B cell (primary cell): ENCODE data around the gene DSCAML1. TPM values are rescaled to one million over a fixed set of nuclear protein-coding genes. Genes with fewer than 3 reads are reported as not detected.

Source experiments
- ATAC-seq: fragments of 200-7000 bp; cut with Tn5 transposase; one replicate; pipeline ENCODE4 v1.10.0; 2021; ENCODE audit warnings: low read depth, mild to moderate bottlenecking, moderate number of reproducible peaks, moderate library complexity
- CTCF ChIA-PET: fragments of 350-600 bp; sonication (Branson Sonifier 250); formaldehyde crosslinking; loops from one replicate; lab custom pipeline; 2021; ENCODE audit warnings: antibody characterized with exemption, inconsistent platforms; lab: Charles Lee
- POLR2A ChIA-PET: fragments of 350-600 bp; sonication (Branson Sonifier 250); formaldehyde crosslinking; loops from one replicate; lab custom pipeline; 2021; ENCODE audit warnings: antibody characterized with exemption; lab: Charles Lee
- DNase-seq: peaks from one replicate; pipeline ENCODE4 v3.0.0; 2013
- H2AFZ ChIP-seq: 2 replicates; pipeline ENCODE4 v1.6.1; 2012; ENCODE audit warnings: mild to moderate bottlenecking, low read depth, low read length; ENCODE audit not compliant: insufficient read depth, poor library complexity, severe bottlenecking
- H3K27ac ChIP-seq, 2 donors: 1 replicate in 1 of 2; 2 replicates in 1 of 2; pipeline ENCODE4 v1.5.1; 2012 to 2013; ENCODE audit warnings: low read length in 2 of 2, mild to moderate bottlenecking in 2 of 2, moderate library complexity in 1 of 2
- H3K27me3 ChIP-seq, 4 experiments: fragments of 200-600 bp in 1 of 4; sonication (generic) in 1 of 4; replicated peaks in 1 of 4; 1 replicate in 2 of 4; 2 replicates in 2 of 4; pipeline versions ENCODE4 v1.6.1 to v1.7.0; 2013 to 2016; ENCODE audit warnings: low read length in 3 of 4, mild to moderate bottlenecking in 2 of 4, mixed read lengths in 1 of 4, moderate library complexity in 1 of 4; ENCODE audit not compliant: insufficient read depth in 4 of 4, control insufficient read depth in 3 of 4; ENCODE audit errors: control extremely low read depth in 1 of 4
- H3K36me3 ChIP-seq, 2 experiments: replicated peaks in 1 of 2; 1 replicate in 1 of 2; 2 replicates in 1 of 2; pipeline versions ENCODE4 v1.6.1 to v1.7.1; 2013; ENCODE audit warnings: low read length in 1 of 2; ENCODE audit not compliant: insufficient read depth in 2 of 2, control insufficient read depth in 1 of 2; ENCODE audit errors: control extremely low read depth in 1 of 2, extremely low read depth in 1 of 2
- H3K4me1 ChIP-seq, 2 donors: fragments of 200-600 bp in 1 of 2; sonication (generic) in 1 of 2; 1 replicate in 1 of 2; 2 replicates in 1 of 2; pipeline versions ENCODE4 v1.5.1 to v1.6.1; 2013 to 2017; ENCODE audit warnings: low read length in 2 of 2; ENCODE audit not compliant: control insufficient read depth in 2 of 2, insufficient read depth in 2 of 2
- H3K4me2 ChIP-seq: replicated peaks from 2 replicates; pipeline ENCODE3; 2012; ENCODE audit warnings: mild to moderate bottlenecking, low read depth, low read length; ENCODE audit not compliant: poor library complexity, severe bottlenecking
- H3K4me3 ChIP-seq, 5 experiments: fragments of 200-600 bp in 1 of 5; sonication (generic) in 1 of 5; 1 replicate in 3 of 5; 2 replicates in 2 of 5; pipeline versions ENCODE4 v1.5.1 to v1.7.0; 2011 to 2016; ENCODE audit warnings: low read length in 4 of 5, mild to moderate bottlenecking in 4 of 5, low read depth in 2 of 5, control low read depth in 1 of 5, moderate library complexity in 1 of 5; ENCODE audit not compliant: insufficient read depth in 1 of 5; ENCODE audit errors: control extremely low read depth in 1 of 5, extremely low read depth in 1 of 5
- H3K79me2 ChIP-seq: fragments of 200-600 bp; sonication (generic); one replicate; pipeline ENCODE4 v1.6.0; 2016; ENCODE audit warnings: low read length; ENCODE audit not compliant: control insufficient read depth, insufficient read depth
- H3K9ac ChIP-seq: fragments of 200-600 bp; sonication (generic); 2 replicates; pipeline ENCODE4 v1.6.1; 2017; ENCODE audit warnings: mild to moderate bottlenecking, low read length, moderate library complexity
- H3K9me3 ChIP-seq, 3 donors: one replicate each; pipeline versions ENCODE4 v1.6.1 to v1.7.1; 2013; ENCODE audit warnings: low read length in 2 of 3; ENCODE audit not compliant: control insufficient read depth in 2 of 3, insufficient read depth in 1 of 3; ENCODE audit errors: control extremely low read depth in 1 of 3
- H4K20me1 ChIP-seq: 2 replicates; pipeline ENCODE4 v1.6.0; 2012; ENCODE audit warnings: mild to moderate bottlenecking, low read length; ENCODE audit not compliant: insufficient read depth, control insufficient read depth, poor library complexity, severe bottlenecking
- H3K27ac Mint-ChIP-seq: one replicate; pipeline ENCODE4 v1.8.0; 2021; ENCODE audit warnings: mixed read lengths
- H3K27me3 Mint-ChIP-seq: one replicate; pipeline ENCODE4 v1.8.0; 2021; ENCODE audit warnings: mixed read lengths
- H3K4me1 Mint-ChIP-seq: one replicate; pipeline ENCODE4 v1.8.0; 2021; ENCODE audit warnings: mixed read lengths
- H3K4me3 Mint-ChIP-seq: one replicate; pipeline ENCODE4 v1.8.0; 2021; ENCODE audit warnings: mixed read lengths
- H3K9me3 Mint-ChIP-seq: one replicate; pipeline ENCODE4 v1.8.0; 2022; ENCODE audit warnings: mixed read lengths; ENCODE audit not compliant: insufficient read depth
- EZH2 ChIP-seq: IDR thresholded peaks from 2 replicates; pipeline ENCODE4 v1.6.1; 2012; ENCODE audit warnings: borderline replicate concordance, low read depth, mild to moderate bottlenecking, moderate library complexity, low read length; ENCODE audit not compliant: insufficient read depth, poor library complexity, severe bottlenecking
- WGBS: methylation state at CpG from one replicate; pipeline ENCODE4 v1.1.5; 2013; ENCODE audit warnings: missing lambda C conversion rate; ENCODE audit not compliant: insufficient coverage; 5-methylcytosine and 5-hydroxymethylcytosine counted together
- intact Hi-C: fragments of 100-400 bp; cut with micrococcal nuclease; formaldehyde crosslinking; loops from one replicate; pipeline ENCODE4 v1.10.0; 2022
- polyA plus RNA-seq: library from polyadenylated mRNA; depleted of rRNA; stranded (reverse); fragments of >200 nt; gene quantifications from 2 replicates; pipeline ENCODE4 v1.2.3, GENCODE V29; 2012
- total RNA-seq, 2 donors: library from RNA; stranded (reverse); fragments of 120-200 nt in 1 of 2; gene quantifications; 1 replicate in 1 of 2; 2 replicates in 1 of 2; pipeline versions ENCODE4 v1.2.3 to v1.2.4, GENCODE V29; 2013 to 2022
- TF ChIP-seq, protein P1 (sequence below): fragments of 200-600 bp; IDR thresholded peaks from one replicate; pipeline ENCODE4 v1.8.0; 2022; ENCODE audit warnings: antibody characterized with exemption, mild to moderate bottlenecking

Gene DSCAML1
- total and polyA plus RNA-seq, 2 donors (not counting 1 experiment from before 2014, with no cell fraction given) = 1.2 to 6.2 TPM

DNA sequence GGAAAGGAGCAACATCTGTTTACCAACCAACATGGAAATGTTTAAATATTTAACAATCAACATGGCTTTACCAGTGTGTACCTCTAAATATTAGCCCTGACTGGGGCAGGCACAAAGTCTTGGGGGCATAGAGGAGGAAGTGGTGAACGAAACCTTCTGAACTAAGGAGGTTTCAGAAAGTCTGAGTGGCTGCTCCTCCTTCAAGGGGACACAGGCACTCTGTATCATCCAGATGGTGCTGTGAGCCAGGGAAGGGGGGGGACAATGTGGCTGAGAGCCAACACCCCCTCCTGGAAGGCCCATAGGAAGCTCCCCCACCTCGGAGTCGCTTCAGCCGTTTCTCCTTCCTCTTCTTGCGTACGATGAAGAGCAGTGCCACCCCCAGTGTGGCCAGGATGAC, 361.7 kb downstream of the DSCAML1 start:
- Histone ChIP-seq H3K4me2 (no peak overlapping the region), H3K36me3 (no peaks in the 10 kb centered on the region), H3K79me2 (no peaks in the 10 kb centered on the region), H3K4me1 (no peaks in the 10 kb centered on the region), H3K9me3 (no peaks in the 10 kb centered on the region), H3K9ac (no peak overlapping the region), H3K27me3 (peaks cover 0 to 7% (median 0%) of the 10 kb centered on the region in 4 experiments), H4K20me1 (no peaks in the 10 kb centered on the region), H3K4me3 (no peak overlapping the region), H3K27ac (no peak overlapping the region), H2AFZ (no peak overlapping the region)
- no peak overlapping the region for H3K27ac Mint-ChIP-seq
- DNase-seq (no peak), ATAC-seq (no peak)
- TF ChIP-seq EZH2 = no peak
- TF ChIP-seq, protein P1, sequence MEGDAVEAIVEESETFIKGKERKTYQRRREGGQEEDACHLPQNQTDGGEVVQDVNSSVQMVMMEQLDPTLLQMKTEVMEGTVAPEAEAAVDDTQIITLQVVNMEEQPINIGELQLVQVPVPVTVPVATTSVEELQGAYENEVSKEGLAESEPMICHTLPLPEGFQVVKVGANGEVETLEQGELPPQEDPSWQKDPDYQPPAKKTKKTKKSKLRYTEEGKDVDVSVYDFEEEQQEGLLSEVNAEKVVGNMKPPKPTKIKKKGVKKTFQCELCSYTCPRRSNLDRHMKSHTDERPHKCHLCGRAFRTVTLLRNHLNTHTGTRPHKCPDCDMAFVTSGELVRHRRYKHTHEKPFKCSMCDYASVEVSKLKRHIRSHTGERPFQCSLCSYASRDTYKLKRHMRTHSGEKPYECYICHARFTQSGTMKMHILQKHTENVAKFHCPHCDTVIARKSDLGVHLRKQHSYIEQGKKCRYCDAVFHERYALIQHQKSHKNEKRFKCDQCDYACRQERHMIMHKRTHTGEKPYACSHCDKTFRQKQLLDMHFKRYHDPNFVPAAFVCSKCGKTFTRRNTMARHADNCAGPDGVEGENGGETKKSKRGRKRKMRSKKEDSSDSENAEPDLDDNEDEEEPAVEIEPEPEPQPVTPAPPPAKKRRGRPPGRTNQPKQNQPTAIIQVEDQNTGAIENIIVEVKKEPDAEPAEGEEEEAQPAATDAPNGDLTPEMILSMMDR = no peak
- H3K27me3 Mint-ChIP-seq = peaks cover 21% of the 10 kb centered on the region
- no peaks in the 10 kb centered on the region for H3K4me1 Mint-ChIP-seq
- WGBS = 8% methylated on average over 6 of the region's 6 CpGs
- POLR2A ChIA-PET = no interaction called here
- intact Hi-C loops = no loop called here
- H3K9me3 Mint-ChIP-seq = no peaks in the 10 kb centered on the region
- CTCF ChIA-PET = no interaction called here
- no peak overlapping the region for H3K4me3 Mint-ChIP-seq

DNA sequence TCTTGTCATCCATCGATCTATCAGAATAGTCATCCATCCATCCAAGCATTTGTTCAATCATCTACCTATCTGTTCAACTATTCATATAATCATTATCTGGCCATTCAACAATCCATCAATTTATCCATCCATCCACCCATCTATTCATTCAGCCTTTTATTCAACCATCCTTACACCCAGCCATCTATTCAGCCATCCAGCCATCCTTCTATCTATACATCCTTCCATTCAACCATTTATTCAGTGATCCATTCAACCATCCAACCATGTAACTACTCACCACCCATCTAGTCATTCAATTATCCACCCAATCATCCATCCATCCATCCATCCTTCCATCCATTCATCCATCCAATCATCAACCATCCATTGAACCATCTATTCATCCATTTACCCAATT, 362.5 kb downstream of the DSCAML1 start:
- whole genome bisulfite sequencing = 87% methylated on average over 1 of the region's 1 CpG
- H3K4me1 ChIP-seq = no peaks in the 10 kb centered on the region
- TF ChIP-seq, protein P1 = no peak
- no peak for TF ChIP-seq EZH2
- intact Hi-C loops = no loop called here
- no peak overlapping the region for H3K4me3 ChIP-seq
- peaks cover 14% of the 10 kb centered on the region for H3K27me3 Mint-ChIP-seq
- no peak overlapping the region for H3K27ac ChIP-seq
- ChIA-PET POLR2A (no interaction called here), CTCF (no interaction called here)
- no peak overlapping the region for H2AFZ ChIP-seq
- ATAC-seq (no peak), DNase-seq (no peak)
- H3K9me3 ChIP-seq = no peaks in the 10 kb centered on the region
- H3K79me2 ChIP-seq = no peaks in the 10 kb centered on the region
- H3K4me3 Mint-ChIP-seq = no peak overlapping the region
- H3K9ac ChIP-seq = no peak overlapping the region
- no peak overlapping the region for H3K4me2 ChIP-seq
- no peak overlapping the region for H3K27ac Mint-ChIP-seq
- H3K4me1 Mint-ChIP-seq = no peaks in the 10 kb centered on the region
- H3K27me3 ChIP-seq = peaks cover 0 to 7% (median 0%) of the 10 kb centered on the region in 4 experiments
- no peaks in the 10 kb centered on the region for H3K9me3 Mint-ChIP-seq
- H3K36me3 ChIP-seq = no peaks in the 10 kb centered on the region
- H4K20me1 ChIP-seq = no peaks in the 10 kb centered on the region
